HFFc6 (cell line): Measurements from ENCODE around the gene DGCR6. TPM values are rescaled to one million over a fixed set of nuclear protein-coding genes. Genes with fewer than 3 reads are reported as not detected.
"Not testable (repeated sequence)": the region's sequence is repeated elsewhere in the genome, so short reads cannot be mapped to it uniquely, and the experiment has no call there.

Source experiments
- DNase-seq: peaks from one replicate; pipeline ENCODE4 v3.0.0-alpha.2; 2018
- H3K27ac Mint-ChIP-seq: 2 replicates; pipeline ENCODE4 v1.8.0; 2020; ENCODE audit warnings: mild to moderate bottlenecking, mixed read lengths
- H3K27me3 Mint-ChIP-seq: 2 replicates; pipeline ENCODE4 v1.8.0; 2021; ENCODE audit warnings: mild to moderate bottlenecking, moderate library complexity, mixed read lengths; ENCODE audit not compliant: insufficient read depth
- H3K36me3 Mint-ChIP-seq: 2 replicates; pipeline ENCODE4 v1.8.0; 2021; ENCODE audit warnings: low read depth, mixed read lengths
- H3K4me1 Mint-ChIP-seq: 2 replicates; pipeline ENCODE4 v1.8.0; 2020; ENCODE audit warnings: low read depth, mixed read lengths
- H3K4me3 Mint-ChIP-seq: 2 replicates; pipeline ENCODE4 v1.8.0; 2020; ENCODE audit warnings: mild to moderate bottlenecking, moderate library complexity, mixed read lengths
- H3K9me3 Mint-ChIP-seq: 2 replicates; pipeline ENCODE4 v1.8.0; 2020; ENCODE audit warnings: mild to moderate bottlenecking, mixed read lengths
- CTCF ChIP-seq: fragments of 200-600 bp; sonication (generic); IDR thresholded peaks from 2 replicates; pipeline ENCODE4 v1.5.0; 2021; ENCODE audit warnings: antibody characterized with exemption, mild to moderate bottlenecking
- total RNA-seq, 6 experiments: library from RNA; stranded (reverse); fragmentation: NEBNext Ultra II Directional; extraction: Animal tissue kit (Norgen Biotek cat#: 25700); gene quantifications; 2 replicates in 1 of 6; 3 replicates in 5 of 6; pipeline ENCODE4 v1.2.3, GENCODE V29; 2021

The DGCR6 gene
- total RNA-seq, 6 experiments from 2014 or later = 0.35 to 1.7 (median 0.75) TPM

GRCh38 chr22:18933914-18934313, 27.8 kb downstream of the DGCR6 start:
- H3K27ac Mint-ChIP-seq = no peak overlapping the region
- H3K27me3 Mint-ChIP-seq = no peaks in the 10 kb centered on the region
- no peak overlapping the region for H3K4me3 Mint-ChIP-seq
- TF ChIP-seq CTCF = no peak
- no peak for DNase-seq
- H3K36me3 Mint-ChIP-seq = no peaks in the 10 kb centered on the region
- H3K4me1 Mint-ChIP-seq = no peaks in the 10 kb centered on the region
- no peaks in the 10 kb centered on the region for H3K9me3 Mint-ChIP-seq

GRCh38 chr22:18934688-18935087, 28.6 kb downstream of the DGCR6 start:
- not testable (repeated sequence) for H3K36me3 Mint-ChIP-seq, H3K4me3 Mint-ChIP-seq, DNase-seq, H3K27me3 Mint-ChIP-seq, H3K9me3 Mint-ChIP-seq, H3K4me1 Mint-ChIP-seq, H3K27ac Mint-ChIP-seq

DNA sequence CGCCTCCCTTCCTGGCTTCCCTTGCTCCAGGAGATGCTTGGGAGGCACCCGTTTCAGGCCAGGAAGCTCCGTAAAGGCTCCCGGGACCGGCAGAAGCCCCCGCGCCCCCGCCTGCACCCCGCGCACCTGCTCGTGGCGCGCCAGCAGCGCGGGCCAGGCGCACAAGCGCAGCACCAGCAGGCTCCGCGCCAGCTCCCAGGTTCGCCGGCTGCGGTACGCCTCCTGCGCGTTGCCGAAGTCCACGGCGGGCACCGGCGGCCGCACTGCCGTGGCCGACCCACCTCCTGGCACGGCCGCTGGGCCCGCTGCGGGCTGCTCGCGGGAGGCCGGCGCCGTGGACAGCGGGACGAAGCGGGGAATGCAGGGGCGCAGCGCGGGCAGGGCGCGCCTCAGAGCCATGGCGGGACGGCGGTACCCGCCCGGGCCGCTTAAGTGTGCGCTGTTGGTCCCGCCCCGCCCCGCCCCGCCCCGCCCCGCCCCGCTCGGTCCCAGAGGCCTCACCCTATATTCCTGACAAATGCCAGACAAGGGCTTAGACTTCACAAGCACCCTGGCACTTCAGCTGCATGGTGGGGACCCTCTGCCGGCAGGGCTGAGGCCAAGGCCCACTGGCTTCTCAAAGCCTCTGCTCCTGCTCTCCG, 29.9 kb downstream of the DGCR6 start, which contains the start of gene PRODH:
Gene PRODH, minus strand, starts transcription at position 405 of the 641 bp plus-strand sequence. Its CDS starts 6 bp downstream, at position 399.
- Mint-ChIP-seq H3K27me3 (no peaks in the 10 kb centered on the region), H3K4me3 (no peak within 1 kb of the TSS), H3K4me1 (no peaks in the 10 kb centered on the region), H3K9me3 (no peaks in the 10 kb centered on the region), H3K27ac (no peak within 1 kb of the TSS), H3K36me3 (no peaks in the 10 kb centered on the region)
- no peak for TF ChIP-seq CTCF
- no peak for DNase-seq

- not testable (repeated sequence) for H3K9me3 Mint-ChIP-seq, H3K4me3 Mint-ChIP-seq, H3K36me3 Mint-ChIP-seq, H3K27ac Mint-ChIP-seq, H3K27me3 Mint-ChIP-seq, H3K4me1 Mint-ChIP-seq, DNase-seq
Observed at GRCh38 chr22:18938691-18939090, 32.6 kb downstream of the DGCR6 start.

DNA sequence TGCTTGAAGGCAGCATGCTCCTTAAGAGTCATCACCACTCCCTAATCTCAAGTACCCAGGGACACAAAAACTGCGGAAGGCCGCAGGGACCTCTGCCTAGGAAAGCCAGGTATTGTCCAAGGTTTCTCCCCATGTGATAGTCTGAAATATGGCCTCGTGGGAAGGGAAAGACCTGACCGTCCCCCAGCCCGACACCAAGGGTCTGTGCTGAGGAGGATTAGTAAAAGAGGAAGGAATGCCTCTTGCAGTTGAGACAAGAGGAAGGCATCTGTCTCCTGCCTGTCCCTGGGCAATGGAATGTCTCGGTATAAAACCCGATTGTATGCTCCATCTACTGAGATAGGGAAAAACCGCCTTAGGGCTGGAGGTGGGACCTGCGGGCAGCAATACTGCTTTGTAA, 41.0 kb downstream of the DGCR6 start:
- H3K4me1 Mint-ChIP-seq, H3K36me3 Mint-ChIP-seq, DNase-seq, H3K27ac Mint-ChIP-seq, H3K9me3 Mint-ChIP-seq, H3K4me3 Mint-ChIP-seq: not testable (repeated sequence)
- peaks cover 29% of the 10 kb centered on the region for H3K27me3 Mint-ChIP-seq

- H3K4me1 Mint-ChIP-seq = no peaks in the 10 kb centered on the region
- H3K27me3 Mint-ChIP-seq = peaks cover 29% of the 10 kb centered on the region
- H3K9me3 Mint-ChIP-seq = no peaks in the 10 kb centered on the region
- no peak overlapping the region for H3K27ac Mint-ChIP-seq
- H3K36me3 Mint-ChIP-seq = no peaks in the 10 kb centered on the region
- no peak overlapping the region for H3K4me3 Mint-ChIP-seq
- no peak for TF ChIP-seq CTCF
- no peak for DNase-seq
Observed at GRCh38 chr22:18947905-18948304, 41.8 kb downstream of the DGCR6 start.

GRCh38 chr22:18950141-18950540, 44.0 kb downstream of the DGCR6 start:
- TF ChIP-seq CTCF = no peak
- Mint-ChIP-seq H3K4me3 (no peak overlapping the region), H3K9me3 (no peaks in the 10 kb centered on the region), H3K4me1 (no peaks in the 10 kb centered on the region), H3K27ac (no peak overlapping the region), H3K36me3 (no peaks in the 10 kb centered on the region), H3K27me3 (peaks cover 29% of the 10 kb centered on the region)
- no peak for DNase-seq
